ENCODE results near the gene KCNQ1.

- TF ChIP-seq CTCF (IDR thresholded peaks at IDR 0.05; ENCODE audit: insufficient read depth, low read length, poor library complexity, severe bottlenecking): no peak
- TF ChIP-seq EZH2phosphoT487 (conservative IDR thresholded peaks at IDR 0.05; ENCODE audit: low read length): no peak
Measured at GRCh38 chr11:2587976-2588748, 143.4 kb downstream of the KCNQ1 start.
